TTC549 (cell line): ENCODE results near the gene EPB41L3.
"Not testable (repeated sequence)": the region's sequence is repeated elsewhere in the genome, so short reads cannot be mapped to it uniquely, and the experiment has no call there.

Experiments used
- FAIRE-seq: peaks from 2 replicates; lab custom pipeline; 2012; peaks lifted over from hg19 to GRCh38; lab: Jason Lieb, UNC

EPB41L3 gene

DNA sequence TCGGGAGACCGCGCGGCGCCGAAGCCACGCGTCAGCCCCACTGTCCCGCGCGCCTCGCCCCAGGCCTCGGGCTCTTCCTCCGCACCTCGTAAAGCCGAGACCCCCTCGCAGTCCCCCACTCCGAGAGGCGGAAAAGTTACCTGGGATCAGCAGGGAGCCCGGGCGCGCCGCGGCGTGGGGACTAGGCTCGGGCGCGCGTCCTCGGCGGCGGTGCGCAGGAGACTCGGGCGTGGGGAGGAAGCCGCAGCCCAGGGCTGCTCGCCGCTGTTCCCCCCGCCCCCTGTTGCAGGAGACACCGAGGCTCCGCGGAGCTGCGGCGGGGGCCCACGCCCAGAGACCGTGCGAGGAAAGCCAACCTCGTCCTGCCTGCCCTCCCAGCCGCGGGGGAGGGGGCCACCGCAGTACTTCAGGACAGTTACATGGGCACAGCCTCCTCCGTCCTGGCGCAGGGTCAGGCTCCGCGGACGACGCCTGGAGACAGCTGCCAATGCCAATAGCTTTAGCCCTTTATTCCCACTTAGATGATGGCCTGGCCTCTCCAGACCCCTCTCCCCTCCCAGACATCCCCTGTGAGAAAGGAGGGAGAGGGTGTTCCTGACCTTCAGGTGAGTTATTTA lies at the start of gene EPB41L3:
TSS of gene EPB41L3 (minus strand) at position 225 of the 617 bp plus-strand sequence. CDS start 54,814 bp downstream, outside the sequence.
- FAIRE-seq, result no peak

DNA sequence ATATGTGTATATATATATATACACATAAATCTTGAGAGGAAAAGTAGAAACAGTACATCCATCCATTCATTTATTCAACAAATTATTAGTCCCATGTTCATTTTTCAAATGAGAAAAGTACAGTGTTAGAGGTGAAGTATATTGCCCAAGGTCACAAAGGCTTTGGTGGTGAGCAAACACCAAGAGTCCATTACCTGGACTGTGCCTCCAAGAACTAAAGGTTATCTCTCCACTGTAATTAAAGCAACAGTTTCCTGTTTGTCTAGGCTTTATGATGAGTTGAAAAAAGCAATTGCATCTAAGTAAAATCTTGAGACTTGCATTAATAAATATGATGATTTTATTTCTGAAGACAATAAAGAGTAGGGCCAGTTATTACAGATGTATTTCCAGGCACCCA lies 44.7 kb upstream of the EPB41L3 start:
- FAIRE-seq, result no peak

DNA sequence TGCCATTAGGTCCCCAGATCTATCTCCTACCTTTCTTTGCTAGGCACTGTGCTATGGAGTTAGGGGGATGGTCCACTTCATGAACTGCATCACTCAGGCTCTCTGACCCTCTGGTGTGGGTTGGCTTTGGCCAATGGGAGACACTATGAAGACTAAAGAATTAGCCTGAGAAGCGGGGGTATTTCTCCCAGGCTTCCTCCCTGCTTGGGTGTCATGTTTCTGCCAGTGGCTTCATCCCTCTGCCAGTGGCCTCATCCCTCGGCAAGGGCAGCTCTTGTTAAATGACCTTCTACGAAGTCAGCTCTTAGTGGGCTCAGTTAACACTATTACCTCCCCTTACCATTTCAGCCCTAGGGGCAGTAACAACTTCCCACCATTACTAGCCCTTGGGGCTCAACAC lies 41.9 kb upstream of the EPB41L3 start:
- FAIRE-seq, result no peak

DNA sequence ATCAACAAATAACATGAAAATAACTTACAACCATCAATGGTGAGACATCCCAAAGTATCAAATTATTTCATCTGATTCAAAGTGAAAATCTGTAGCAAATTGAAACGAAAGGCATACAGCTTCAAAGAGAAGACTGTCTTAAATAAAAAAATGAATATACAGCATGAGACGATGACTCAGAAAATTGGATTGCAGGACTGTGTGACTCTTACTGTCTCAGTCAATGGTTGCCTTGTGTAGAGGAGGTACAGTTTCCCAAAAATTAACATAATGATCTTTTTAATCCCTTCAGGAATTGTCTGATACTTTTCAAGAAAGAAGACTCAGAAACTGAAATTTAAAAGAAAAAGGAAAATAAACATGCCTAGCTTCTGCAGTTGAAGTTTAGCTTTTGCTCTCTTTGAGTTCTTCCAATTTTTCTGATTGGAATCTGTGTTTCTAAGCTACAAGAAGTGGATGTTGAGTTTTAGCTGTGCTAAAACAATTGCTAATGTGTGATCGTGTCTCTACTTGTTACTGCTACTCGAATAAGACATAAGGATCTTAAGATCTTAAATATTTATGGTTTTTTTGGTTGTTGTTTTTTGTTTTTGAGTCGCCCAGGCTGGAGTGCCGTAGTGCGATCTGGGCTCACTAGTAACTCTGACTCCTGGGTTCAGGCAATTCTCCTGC lies 41.1 kb upstream of the EPB41L3 start:
- no peak for FAIRE-seq

DNA sequence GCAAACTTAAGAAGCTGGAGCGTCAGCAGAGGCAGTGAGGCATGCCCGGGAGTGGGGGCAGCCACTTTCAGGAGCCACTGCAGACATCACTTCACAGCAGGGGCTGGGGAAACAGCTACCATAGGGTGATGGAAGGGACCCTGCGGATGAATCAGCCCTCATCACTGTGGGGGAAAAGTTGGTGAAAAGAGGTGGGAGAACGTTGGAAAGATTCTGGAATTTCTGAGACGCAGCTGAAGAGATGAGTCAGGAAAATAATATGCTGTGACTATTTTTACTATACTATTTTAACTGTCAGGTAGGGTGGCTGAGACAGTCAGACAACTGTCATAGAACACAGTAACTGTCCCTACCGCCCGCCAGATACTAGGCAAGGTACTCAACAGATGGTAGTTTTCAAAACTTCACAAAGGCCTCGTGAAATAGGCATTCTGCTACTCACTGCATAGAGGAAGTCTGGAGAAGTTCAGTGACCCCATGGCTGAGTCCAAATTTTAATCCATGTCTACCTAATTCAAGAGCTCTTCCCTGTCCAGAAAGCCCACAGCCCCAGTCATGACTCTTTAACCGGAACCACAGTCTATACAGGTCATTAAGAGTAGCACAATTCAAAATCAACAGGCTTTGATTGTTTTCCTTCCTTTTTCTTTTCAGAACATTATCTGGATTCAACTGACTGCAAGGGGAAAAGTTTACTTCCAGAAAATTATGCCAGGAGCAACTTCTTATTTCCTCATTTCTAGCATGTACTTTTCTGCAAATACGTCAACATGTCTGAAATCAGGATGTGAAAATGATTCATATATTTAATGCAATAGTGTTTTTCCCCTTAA lies 39.3 kb upstream of the EPB41L3 start:
- FAIRE-seq, result no peak

DNA sequence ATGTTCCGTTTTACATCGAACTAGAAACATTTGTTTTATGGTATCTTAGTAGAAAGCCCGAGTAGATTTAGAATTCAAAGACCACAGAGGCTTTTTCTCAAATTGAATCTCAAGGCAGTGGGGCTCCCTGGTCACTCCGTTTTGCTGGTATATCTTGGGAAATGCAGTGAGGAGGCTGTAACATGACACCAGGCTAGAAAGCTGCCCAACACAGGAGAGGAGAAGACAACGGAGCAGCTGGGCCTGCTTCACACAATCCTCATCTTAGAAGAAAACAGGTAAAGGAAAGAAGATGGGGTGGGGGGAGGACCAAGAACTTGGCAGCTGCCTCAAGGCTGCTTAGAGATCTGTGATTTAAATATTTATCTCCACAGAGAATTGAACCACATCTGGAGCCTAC lies 38.3 kb upstream of the EPB41L3 start:
- FAIRE-seq, result no peak

DNA sequence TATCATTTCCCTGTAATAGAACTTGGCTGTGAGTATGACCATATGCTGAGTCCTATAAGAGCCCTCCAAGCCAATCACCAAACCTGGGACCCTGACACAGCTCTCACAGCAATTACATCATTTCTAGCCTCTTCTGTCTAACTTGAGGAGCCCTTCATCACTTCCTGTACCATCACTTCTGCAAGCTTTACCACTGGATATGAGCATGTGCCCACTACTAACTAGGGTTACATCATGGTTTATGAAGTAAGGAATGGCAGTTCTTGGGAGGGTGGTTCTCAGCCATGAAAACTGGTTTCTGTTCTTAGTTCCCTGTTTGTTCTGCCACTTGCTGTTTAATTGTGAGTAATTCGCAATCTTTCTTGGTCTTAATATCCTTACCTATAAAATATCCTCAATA lies 31.0 kb upstream of the EPB41L3 start:
- no peak for FAIRE-seq

DNA sequence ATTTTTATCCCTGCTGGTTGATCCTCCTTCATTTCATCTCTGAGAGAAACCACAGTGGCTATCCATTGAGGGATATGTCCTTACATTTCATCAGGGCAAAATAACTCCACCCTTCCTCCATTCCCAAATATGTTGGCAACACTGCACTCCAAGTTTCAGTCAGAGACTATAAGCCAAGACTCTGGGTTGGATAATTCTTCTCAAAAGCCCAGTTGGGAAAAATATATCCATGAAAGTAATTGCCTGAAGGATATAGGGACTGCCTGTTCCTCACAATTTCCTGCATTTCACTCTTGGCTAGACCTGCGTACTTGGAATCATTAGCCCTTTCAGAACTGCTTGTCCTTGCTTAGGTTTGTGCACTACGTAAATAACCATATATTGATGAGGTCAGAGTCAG lies 27.9 kb upstream of the EPB41L3 start:
- no peak for FAIRE-seq

DNA sequence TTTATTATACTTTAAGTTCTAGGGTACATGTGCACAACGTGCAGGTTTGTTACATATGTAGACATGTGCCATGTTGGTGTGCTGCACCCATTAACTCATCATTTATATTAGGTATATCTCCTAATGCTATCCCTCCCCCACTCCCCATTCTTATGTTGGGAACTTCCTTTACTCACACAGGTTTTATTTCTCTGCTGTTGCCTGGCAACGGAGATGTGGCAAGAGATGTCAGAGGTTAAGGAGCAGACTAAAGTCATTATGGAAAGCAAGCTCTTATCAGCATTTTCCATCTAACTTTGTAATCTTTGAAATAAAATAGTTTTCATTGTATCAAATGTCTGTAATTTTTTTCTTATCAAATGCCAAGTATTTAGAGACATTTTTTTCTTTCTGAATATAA lies 26.8 kb upstream of the EPB41L3 start:
- FAIRE-seq, result not testable (repeated sequence)

DNA sequence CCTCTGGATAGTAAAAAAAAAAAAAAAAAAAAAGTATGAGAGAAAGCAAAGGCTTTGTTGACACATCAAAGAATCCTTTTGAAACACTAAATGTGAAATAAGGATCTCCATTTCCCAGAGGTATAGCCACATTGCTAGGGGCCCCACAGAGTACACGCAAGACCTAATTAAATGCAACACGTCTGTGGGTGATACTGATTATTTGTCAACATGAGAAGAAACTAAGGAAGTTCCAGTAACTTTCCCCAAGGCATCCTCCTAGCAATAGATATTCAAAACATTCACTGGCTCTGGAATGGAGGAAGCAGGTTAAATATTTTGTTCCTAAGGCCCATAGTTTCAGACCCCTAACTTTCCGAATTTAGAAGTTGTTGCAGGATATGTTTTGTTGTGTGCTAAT lies 24.6 kb upstream of the EPB41L3 start:
- FAIRE-seq, result no peak

DNA sequence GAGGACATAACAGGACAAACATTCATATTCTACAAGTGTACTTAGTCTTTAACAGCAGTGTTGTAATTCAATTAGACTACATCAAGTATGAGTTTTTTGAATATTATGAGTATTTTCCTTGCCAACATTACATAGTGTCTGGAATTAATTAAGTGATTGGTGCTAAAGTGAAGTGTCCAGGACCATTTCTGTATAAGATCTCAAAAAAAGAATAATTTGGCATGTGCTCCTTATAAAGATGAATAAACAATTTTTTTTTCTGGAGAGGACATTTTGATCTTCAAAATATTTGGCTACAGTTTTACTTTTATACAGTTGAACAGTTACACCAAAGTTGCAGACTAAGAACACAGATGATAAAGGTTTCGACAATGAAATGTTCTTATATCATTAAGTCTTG lies 15.1 kb upstream of the EPB41L3 start:
- FAIRE-seq, result no peak

DNA sequence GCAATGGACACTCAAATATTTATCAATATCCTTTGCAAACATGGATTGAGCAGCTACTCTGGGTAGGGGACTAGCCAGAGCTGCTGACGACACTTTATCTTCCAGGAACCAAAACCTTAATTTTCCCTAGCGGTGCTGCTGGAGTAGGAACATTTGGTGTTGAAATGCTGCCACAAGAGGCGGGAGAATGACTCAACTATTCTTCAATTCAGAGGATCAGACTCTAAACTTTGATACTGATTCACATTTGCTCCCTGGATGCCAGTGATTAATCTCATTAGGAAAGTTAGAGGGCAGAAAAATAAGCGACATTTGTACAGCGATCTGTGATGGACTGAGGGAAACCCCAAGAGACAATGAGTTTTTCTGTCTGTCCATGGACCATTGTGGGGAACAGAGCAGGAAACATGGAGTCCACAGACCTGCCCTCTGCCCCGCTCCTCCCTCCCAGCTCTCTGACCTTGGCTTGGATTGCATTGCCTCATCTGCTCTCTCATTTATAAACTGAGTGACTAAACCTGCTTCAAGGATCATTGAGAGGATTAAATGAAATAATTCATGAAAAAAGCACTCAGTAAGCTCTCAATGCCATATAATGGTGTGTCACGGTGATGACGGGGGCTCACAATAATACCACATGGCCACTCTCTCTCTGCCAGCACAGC lies 12.6 kb upstream of the EPB41L3 start:
- no peak for FAIRE-seq

DNA sequence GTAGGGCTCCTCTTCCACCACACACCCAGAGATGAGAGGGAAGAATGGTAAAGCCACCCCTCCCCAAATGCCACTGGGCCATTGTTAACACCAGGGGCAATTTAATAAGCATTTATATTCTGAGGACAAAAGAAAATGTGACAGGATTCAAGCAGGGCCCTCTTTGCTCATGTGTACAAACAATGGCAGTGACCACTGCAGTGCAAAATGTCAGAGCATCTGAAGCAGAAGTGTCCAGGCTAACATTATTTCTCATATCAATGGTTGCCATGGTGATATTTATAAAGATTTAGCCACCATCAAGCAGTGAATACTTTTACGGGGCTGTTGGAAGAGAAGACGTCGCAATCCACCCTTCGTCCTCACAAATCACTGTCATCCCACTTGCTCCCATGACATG lies 10.8 kb upstream of the EPB41L3 start:
- no peak for FAIRE-seq

DNA sequence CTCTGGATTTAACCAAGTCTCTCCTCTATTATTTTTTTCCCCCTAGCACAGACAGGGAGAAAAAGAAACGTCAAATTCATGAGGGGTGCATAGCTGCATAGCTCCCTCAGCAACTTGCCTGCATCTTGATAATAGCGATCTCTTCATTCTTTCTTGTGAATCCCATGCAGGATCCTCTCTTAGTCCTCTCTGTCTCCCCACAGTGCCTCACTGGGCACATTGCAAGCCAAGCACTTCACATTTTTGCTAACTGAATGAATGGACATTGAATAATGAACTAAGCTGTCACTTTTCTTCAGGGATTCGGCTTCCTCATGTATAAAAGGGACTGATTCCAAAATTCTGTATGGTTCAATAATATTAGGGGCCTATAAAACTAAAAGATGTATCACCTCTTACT lies 2.9 kb upstream of the EPB41L3 start:
- FAIRE-seq, result peak; percentile 61

DNA sequence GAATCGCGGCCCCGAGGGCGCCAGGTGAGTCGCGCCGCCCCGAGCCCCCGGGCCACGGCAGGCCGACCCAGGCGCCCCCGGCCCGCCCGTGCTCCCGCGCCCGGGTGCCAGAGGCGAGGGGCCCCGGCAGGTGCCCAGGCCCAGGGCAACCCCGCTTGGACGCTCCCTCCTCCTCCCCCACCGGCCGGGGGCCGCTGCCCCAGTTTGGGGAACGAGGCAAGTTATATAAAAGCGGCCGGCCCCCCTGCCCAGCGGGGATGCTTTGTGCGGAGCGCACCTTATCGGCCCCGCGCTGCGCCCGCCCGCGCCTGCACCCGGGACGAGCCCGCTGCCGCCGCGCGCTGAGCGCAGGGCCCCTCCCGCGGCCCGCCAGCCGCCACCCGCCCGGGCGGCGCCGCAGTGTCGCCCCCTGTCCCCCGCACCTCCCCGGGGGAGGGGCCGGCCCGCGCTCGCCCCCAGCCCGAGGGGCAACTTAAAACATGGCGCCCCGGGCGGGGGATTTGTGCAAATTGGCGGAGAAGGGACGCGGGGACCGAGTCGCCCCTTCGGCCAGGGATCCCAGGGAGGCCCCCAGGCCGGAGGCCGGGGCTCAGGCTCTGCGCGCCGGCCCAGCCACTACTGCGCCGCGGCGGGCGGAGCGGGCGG lies 639 bp downstream of the EPB41L3 start:
- no peak for FAIRE-seq

DNA sequence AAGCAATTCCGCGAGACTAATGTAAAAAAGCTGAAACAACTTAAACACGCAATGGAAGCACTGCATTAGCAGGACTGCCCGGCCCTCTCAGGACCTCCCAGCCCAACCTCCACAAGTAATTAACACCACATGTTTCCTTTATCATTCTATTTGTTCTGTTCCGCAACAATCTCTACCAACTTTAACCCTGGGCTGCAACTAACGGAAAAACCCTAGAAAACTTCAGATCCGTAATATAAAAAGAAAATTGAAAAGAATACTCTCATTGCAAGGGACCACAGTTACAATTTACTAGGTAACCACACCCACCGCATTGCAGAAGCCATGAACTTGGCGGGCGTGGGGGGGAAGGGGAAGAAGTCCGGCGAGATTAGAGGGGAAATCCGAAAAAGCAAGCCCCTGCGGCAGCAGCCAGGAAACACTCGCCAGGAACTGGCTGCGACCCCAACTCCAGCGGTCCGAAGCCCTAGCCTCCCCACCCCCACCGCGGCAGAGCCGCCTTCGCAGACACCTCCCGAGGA lies 1.2 kb downstream of the EPB41L3 start:
- no peak for FAIRE-seq

DNA sequence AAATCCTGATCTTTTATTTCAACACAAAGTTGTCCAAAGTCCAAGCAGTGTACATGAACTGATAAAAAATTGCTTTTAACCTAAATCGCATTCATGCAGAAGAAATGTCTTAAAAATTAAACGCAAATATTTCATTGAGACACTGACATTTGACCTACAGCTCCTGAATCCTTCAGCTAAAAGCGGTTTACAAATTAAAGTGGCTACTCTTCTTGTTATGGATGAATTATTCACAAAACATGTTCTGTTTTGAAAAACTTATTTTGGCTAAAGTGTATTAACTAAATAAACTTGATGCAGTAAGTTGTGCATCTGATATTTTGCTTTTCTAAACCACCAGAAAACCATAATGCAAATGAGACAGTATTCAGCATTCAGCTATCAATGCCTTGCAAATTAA lies 2.2 kb downstream of the EPB41L3 start:
- FAIRE-seq, result no peak

DNA sequence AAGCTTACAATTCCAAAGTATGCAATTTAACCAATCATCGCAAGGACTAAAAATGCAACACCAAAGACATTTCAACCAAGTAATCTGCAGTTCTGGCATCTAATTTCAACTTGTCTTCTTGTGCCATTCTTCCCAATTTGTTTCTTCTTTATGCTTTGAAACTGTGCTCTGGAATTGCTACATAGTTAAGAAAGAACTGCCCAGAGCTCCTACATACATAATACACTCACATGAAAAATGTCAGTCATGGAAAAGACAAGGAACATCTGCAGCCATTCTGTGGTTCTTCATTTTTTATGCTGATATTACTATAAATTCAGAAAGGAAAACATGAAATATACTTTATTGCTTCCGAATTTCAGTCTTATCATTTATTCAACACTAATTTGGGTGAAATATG lies 4.4 kb downstream of the EPB41L3 start:
- no peak for FAIRE-seq

DNA sequence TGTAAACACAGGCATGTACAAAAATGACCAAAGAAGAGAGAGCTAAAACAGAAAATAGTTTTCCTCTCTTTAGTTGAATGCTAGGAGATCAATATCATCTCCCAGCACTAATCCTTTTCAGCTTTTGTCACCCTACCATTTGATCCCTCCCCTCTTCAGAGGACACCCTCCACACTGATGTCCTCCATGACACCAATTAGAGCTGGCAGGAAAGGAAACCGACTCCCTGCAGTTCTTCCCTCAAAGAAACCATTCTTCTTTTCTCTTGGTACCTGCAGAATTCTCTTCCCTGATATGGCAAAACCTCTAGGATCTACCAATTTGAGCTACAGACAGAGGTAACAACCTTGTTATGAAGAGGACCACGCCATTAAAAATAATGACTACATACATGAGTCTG lies 5.3 kb downstream of the EPB41L3 start:
- FAIRE-seq, result no peak

DNA sequence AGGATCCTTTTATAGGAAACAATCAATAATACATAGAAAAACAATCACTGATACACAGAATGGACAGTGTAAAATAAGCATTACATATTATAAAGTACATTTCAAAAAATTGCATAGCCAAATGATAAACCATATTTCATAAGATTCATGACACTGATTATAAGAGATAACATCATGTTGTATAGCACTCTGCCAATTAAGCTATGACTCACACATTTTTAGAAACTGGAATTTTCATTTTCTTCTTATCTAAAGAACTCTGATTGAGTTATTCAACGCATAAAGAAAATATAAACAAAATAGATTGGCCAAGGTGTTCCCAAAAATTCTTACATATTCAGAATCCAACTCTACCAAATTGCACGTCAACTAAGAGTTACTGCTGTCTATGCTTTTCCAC lies 5.9 kb downstream of the EPB41L3 start:
- no peak for FAIRE-seq

DNA sequence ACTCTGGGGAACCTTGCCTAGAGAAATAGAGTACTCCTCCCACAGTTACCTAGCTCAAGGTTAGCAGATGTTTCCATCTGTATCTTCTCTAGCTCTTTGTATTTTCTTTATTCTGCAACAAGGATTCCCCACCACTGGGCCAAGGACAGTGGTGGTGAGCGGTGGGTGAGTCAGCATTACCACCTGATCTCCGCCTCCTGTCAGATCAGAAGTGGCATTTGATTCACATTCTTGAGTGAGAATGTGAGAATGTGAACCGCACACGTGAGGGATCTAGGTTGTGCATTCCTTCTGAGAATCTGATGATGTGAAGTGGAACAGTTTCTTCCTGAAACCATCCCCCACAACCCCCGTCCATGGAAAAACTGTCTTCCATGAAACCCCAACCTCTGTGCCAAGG lies 9.0 kb downstream of the EPB41L3 start:
- FAIRE-seq, result no peak

DNA sequence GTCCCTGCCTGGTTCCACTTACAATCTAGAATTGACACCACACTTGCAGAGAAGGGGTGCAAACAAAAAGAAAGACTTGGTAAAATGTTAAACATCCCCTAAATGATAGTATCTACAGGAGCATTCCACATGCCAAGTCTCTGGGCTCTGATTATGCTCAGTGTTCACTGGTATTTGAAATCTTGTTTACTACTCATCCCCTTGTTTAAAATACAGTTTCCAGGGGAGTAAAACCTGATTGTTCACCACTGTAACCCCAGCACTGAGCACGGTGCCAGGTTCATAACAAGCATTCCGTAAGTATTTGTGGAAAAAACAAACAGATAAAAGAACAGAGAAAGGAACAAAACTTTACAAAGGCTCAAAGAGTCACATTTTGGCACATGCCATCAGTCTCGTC lies 11.7 kb downstream of the EPB41L3 start:
- FAIRE-seq, result no peak
